GM12878 (cell line): ENCODE data around the gene CCIN. TPM values are rescaled to one million over a fixed set of nuclear protein-coding genes. Genes with fewer than 3 reads are reported as not detected.

Experiments used
- ATAC-seq: fragments of 200-7000 bp; cut with Tn5 transposase; 3 replicates; pipeline ENCODE4 v1.9.1; 2020; ENCODE audit warnings: mild to moderate bottlenecking, moderate library complexity
- BruUV-seq: library from RNA; stranded (reverse); fragments of 400-500 nt; replicated peaks from 2 replicates; lab custom pipeline; 2021; lab: Mats Ljungman, UMichigan
- CTCF ChIA-PET: fragments of 300-600 bp; sonication (Branson Sonifier 250); formaldehyde crosslinking; extraction: SDS; loops from one replicate; lab custom pipeline; 2021; ENCODE audit warnings: inconsistent platforms; lab: Yijun Ruan, JAX
- POLR2A ChIA-PET: fragments of 350-600 bp; formaldehyde crosslinking; extraction: SDS; loops from one replicate; lab custom pipeline; 2021; ENCODE audit warnings: inconsistent platforms; lab: Charles Lee
- RAD21 ChIA-PET: fragments of 300-600 bp; sonication (Branson Sonifier 250); formaldehyde crosslinking; loops from one replicate; lab custom pipeline; 2023; ENCODE audit warnings: antibody characterized with exemption; ENCODE audit not compliant: unreplicated experiment; lab: Charles Lee
- SMC1A ChIA-PET: fragments of 300-600 bp; sonication (Branson Sonifier 250); formaldehyde crosslinking; loops from one replicate; lab custom pipeline; 2023; ENCODE audit not compliant: unreplicated experiment, uncharacterized antibody; lab: Charles Lee
- DNase-seq: peaks from one replicate; pipeline ENCODE4 v3.0.0-alpha.2; 2011; ENCODE audit warnings: low read depth, low spot score
- FAIRE-seq: peaks from 3 replicates; lab custom pipeline; 2011; peaks lifted over from hg19 to GRCh38; lab: Jason Lieb, UNC
- H2AFZ ChIP-seq: 2 replicates; pipeline ENCODE4 v1.6.0; 2011; ENCODE audit warnings: low read depth, low read length, control low read depth; ENCODE audit not compliant: control insufficient read depth
- H3K27ac ChIP-seq: 2 replicates; pipeline ENCODE4 v1.5.1; 2011; ENCODE audit warnings: control low read depth; ENCODE audit not compliant: control insufficient read depth, insufficient read depth
- H3K27me3 ChIP-seq, 2 experiments: replicated peaks in 1 of 2; 2 replicates each; pipeline versions ENCODE4 v1.6.0 to v1.6.1; 2011; ENCODE audit warnings: low read length in 1 of 2; ENCODE audit not compliant: control insufficient read depth in 2 of 2, insufficient read depth in 2 of 2
- H3K36me3 ChIP-seq, 2 experiments: 2 replicates each; pipeline ENCODE4 v1.5.1; 2011; ENCODE audit warnings: low read length in 1 of 2; ENCODE audit not compliant: control insufficient read depth in 2 of 2, insufficient read depth in 2 of 2
- H3K4me1 ChIP-seq: 2 replicates; pipeline ENCODE4 v1.6.1; 2011; ENCODE audit warnings: mild to moderate bottlenecking, low read length, moderate library complexity, mixed read lengths; ENCODE audit not compliant: control insufficient read depth, insufficient read depth
- H3K4me2 ChIP-seq: 2 replicates; pipeline ENCODE4 v1.6.0; 2011; ENCODE audit warnings: control low read depth; ENCODE audit not compliant: control insufficient read depth, insufficient read depth
- H3K4me3 ChIP-seq: fragments of 200-600 bp; sonication (generic); 2 replicates; pipeline ENCODE4 v1.5.1; 2016
- H3K79me2 ChIP-seq: 2 replicates; pipeline ENCODE4 v1.6.0; 2011; ENCODE audit warnings: low read length; ENCODE audit not compliant: control insufficient read depth, insufficient read depth
- H3K9ac ChIP-seq: 2 replicates; pipeline ENCODE4 v1.8.0; 2011; ENCODE audit warnings: low read length, control low read depth, mixed read lengths; ENCODE audit not compliant: control insufficient read depth, insufficient read depth
- H3K9me3 ChIP-seq: replicated peaks from 3 replicates; pipeline ENCODE4 v1.5.1; 2011; ENCODE audit warnings: mild to moderate bottlenecking, low read length; ENCODE audit not compliant: control insufficient read depth, insufficient read depth
- H4K20me1 ChIP-seq: 2 replicates; pipeline ENCODE4 v1.6.0; 2011; ENCODE audit not compliant: control insufficient read depth, insufficient read depth
- CHD1 ChIP-seq: IDR thresholded peaks from 2 replicates; pipeline ENCODE4 v1.6.1; 2012; ENCODE audit warnings: low read depth, low read length, improper control_type of control experiment
- E2F4 ChIP-seq: IDR thresholded peaks from 2 replicates; pipeline ENCODE4 v1.6.1; 2012; ENCODE audit warnings: low read depth, low read length, improper control_type of control experiment
- ETV6 ChIP-seq, 2 experiments: fragments of 450-650 bp in 1 of 2; IDR thresholded peaks in 1 of 2; conservative IDR thresholded peaks in 1 of 2; 2 replicates each; pipeline ENCODE4 v1.6.1; 2014; ENCODE audit warnings: antibody characterized with exemption in 1 of 2, borderline replicate concordance in 1 of 2, low read depth in 1 of 2, mild to moderate bottlenecking in 1 of 2, moderate library complexity in 1 of 2
- FOS ChIP-seq: IDR thresholded peaks from 3 replicates; pipeline ENCODE4 v1.6.1; 2011; ENCODE audit warnings: borderline replicate concordance; ENCODE audit not compliant: insufficient read length; ENCODE audit errors: extremely low read depth
- HDAC2 ChIP-seq: fragments of 200-600 bp; sonication (generic); IDR thresholded peaks from 2 replicates; pipeline ENCODE4 v1.6.1; 2017
- NFXL1 ChIP-seq: fragments of 450-650 bp; IDR thresholded peaks from 2 replicates; pipeline ENCODE4 v1.6.1; 2017; ENCODE audit warnings: antibody characterized with exemption, mild to moderate bottlenecking, borderline replicate concordance
- RAD51 ChIP-seq: fragments of 450-650 bp; IDR thresholded peaks from 2 replicates; pipeline ENCODE4 v1.6.1; 2016; ENCODE audit warnings: moderate library complexity, mild to moderate bottlenecking, inconsistent platforms
- SIN3A ChIP-seq: IDR thresholded peaks from 2 replicates; pipeline ENCODE4 v1.6.1; 2012; ENCODE audit warnings: low read depth, low read length, improper control_type of control experiment
- SMAD5 ChIP-seq: IDR thresholded peaks from 2 replicates; pipeline ENCODE4 v1.6.1; 2016; ENCODE audit warnings: antibody characterized with exemption, low read depth
- SRF ChIP-seq, 2 experiments: IDR thresholded peaks; 2 replicates each; pipeline ENCODE4 v1.6.1; 2011; ENCODE audit warnings: low read depth in 2 of 2, low read length in 2 of 2, mild to moderate bottlenecking in 1 of 2, moderate library complexity in 1 of 2
- TCF3 ChIP-seq: IDR thresholded peaks from 2 replicates; pipeline ENCODE4 v1.6.1; 2012; ENCODE audit warnings: low read depth, mild to moderate bottlenecking, low read length, borderline replicate concordance; ENCODE audit not compliant: insufficient read depth
- USF2 ChIP-seq: IDR thresholded peaks from 2 replicates; pipeline ENCODE4 v1.6.1; 2011; ENCODE audit warnings: low read depth, low read length, improper control_type of control experiment, borderline replicate concordance
- YBX1 ChIP-seq: fragments of 450-650 bp; IDR thresholded peaks from 2 replicates; pipeline ENCODE4 v1.6.1; 2016; ENCODE audit warnings: antibody characterized with exemption
- YY1 ChIP-seq: IDR thresholded peaks from 2 replicates; pipeline ENCODE4 v1.6.1; 2011; ENCODE audit warnings: low read depth, mild to moderate bottlenecking, low read length
- ZBED1 ChIP-seq: IDR thresholded peaks from 2 replicates; pipeline ENCODE4 v1.6.1; 2016; ENCODE audit warnings: borderline replicate concordance
- ZNF217 ChIP-seq: fragments of 450-650 bp; IDR thresholded peaks from 2 replicates; pipeline ENCODE4 v1.6.1; 2017; ENCODE audit warnings: antibody characterized with exemption, mild to moderate bottlenecking
- ZNF622 ChIP-seq: fragments of 450-650 bp; IDR thresholded peaks from 2 replicates; pipeline ENCODE4 v1.6.1; 2017; ENCODE audit warnings: mild to moderate bottlenecking, inconsistent platforms
- ZNF687 ChIP-seq: fragments of 450-650 bp; IDR thresholded peaks from 2 replicates; pipeline ENCODE4 v1.6.1; 2017; ENCODE audit warnings: mild to moderate bottlenecking, moderate library complexity
- WGBS: methylation state at CpG from one replicate; pipeline ENCODE4 v1.1.6; 2016; ENCODE audit warnings: low lambda C conversion rate; ENCODE audit not compliant: insufficient replicate concordance, insufficient coverage; ENCODE audit errors: missing lambda C conversion rate; 5-methylcytosine and 5-hydroxymethylcytosine counted together
- in situ Hi-C: fragments of 300-500 bp; cut with MboI; formaldehyde crosslinking; loops from 9 replicates; pipeline ENCODE4 v1.14.3; 2018; ENCODE audit warnings: mixed read lengths
- intact Hi-C: fragments of 100-400 bp; cut with micrococcal nuclease; formaldehyde crosslinking; loops from one replicate; pipeline ENCODE4 v1.14.2; 2022; ENCODE audit not compliant: unreplicated experiment
- polyA plus RNA-seq, 11 experiments: library from polyadenylated mRNA; depleted of rRNA in 4 of 11; unstranded in 6 of 11; stranded (reverse) in 5 of 11; fragments of >200 nt; fragmentation: Nextera tagmentation in 4 of 11; fragmentation: Illumina TruSeq in 1 of 11; extraction: Ambion mirVana in 4 of 11; extraction: Trizol in 1 of 11; gene quantifications; 1 replicate in 1 of 11; 2 replicates in 10 of 11; pipeline versions ENCODE4 v1.2.1 to v1.2.3, GENCODE V29; 2011 to 2016; ENCODE audit warnings: inconsistent platforms in 2 of 11, missing spikeins in 2 of 11, low read depth in 1 of 11
- total RNA-seq, 4 experiments: library from RNA; depleted of rRNA in 3 of 4; stranded (reverse); fragments of >200 nt in 3 of 4; fragmentation: Illumina TruSeq in 1 of 4; extraction: Trizol in 1 of 4; gene quantifications; 2 replicates each; pipeline versions ENCODE4 v1.2.1 to v1.2.3, GENCODE V29; 2013 to 2021

CCIN gene
- total and polyA plus RNA-seq, 10 of the 15 experiments (the other 5 are each of a cell fraction or from before 2014, with no cell fraction given): not detected

- TF ChIP-seq SRF (IDR thresholded peaks at IDR 0.05; ENCODE audit: low read depth in 2 of 2, low read length in 2 of 2): no peak
- no peak for TF ChIP-seq FOS
- TF ChIP-seq CHD1: no peak
- TF ChIP-seq RAD51: no peak
Measured at GRCh38 chr9:36134761-36135505, 34.3 kb upstream of the CCIN start (continued).

- in situ Hi-C loops: no loop called here
- intact Hi-C loops: no loop called here
- Histone ChIP-seq H3K27ac (no peak overlapping the region), H3K36me3 (no peaks in the 10 kb centered on the region), H3K4me1 (peaks cover 20% of the 10 kb centered on the region), H3K27me3 (peaks cover 7 to 14% of the 10 kb centered on the region in 2 experiments; a peak in 3 of 4 replicates), H3K9me3 (no peaks in the 10 kb centered on the region), H3K4me2 (peak overlapping the region; percentile 98), H3K79me2 (no peaks in the 10 kb centered on the region), H3K9ac (no peak overlapping the region), H2AFZ (peak overlapping the region; percentile 80), H3K4me3 (peak overlapping the region; percentile 45; the same call in 1 of the 2 replicates), H4K20me1 (no peaks in the 10 kb centered on the region)
- DNase-seq: no peak
- RAD21 ChIA-PET: no interaction called here
- WGBS: 2% methylated on average over 18 of the region's 18 CpGs
- POLR2A ChIA-PET: interaction anchor here (0.6 kb wide), 1 partner anchor 1067 kb away, joined by 5 read pairs; no protein-coding TSS in a partner anchor
- BruUV-seq: no TSS peak
- no peak for FAIRE-seq
- CTCF ChIA-PET: no interaction called here
- no peak for ATAC-seq
- SMC1A ChIA-PET: interaction anchor here (1.5 kb wide), 1 partner anchor 20 kb away, joined by 4 read pairs; no protein-coding TSS in a partner anchor
- TF ChIP-seq ZNF217 (no peak), USF2 (no peak), ZNF622 (no peak), ZNF687 (no peak), ZBED1 (no peak), YBX1 (no peak), SMAD5 (no peak), YY1 (no peak), NFXL1 (no peak), TCF3 (no peak), SIN3A (no peak), E2F4 (no peak), HDAC2 (no peak), ETV6 (conservative IDR thresholded peaks at IDR 0.05 in 1 of 2, IDR thresholded peaks at IDR 0.05 in 1 of 2; ENCODE audit: borderline replicate concordance in 1 of 2, low read depth in 1 of 2) (no peak)
Measured at GRCh38 chr9:36135741-36136271, 33.4 kb upstream of the CCIN start.
